PC-3 (cell line): ENCODE measurements around the gene TRIM38. TPM values are rescaled to one million over a fixed set of nuclear protein-coding genes. Genes with fewer than 3 reads are reported as not detected.

Source experiments
- ATAC-seq: fragments of 200-7000 bp; cut with Tn5 transposase; 2 replicates; pipeline ENCODE4 v1.9.1; 2020; ENCODE audit warnings: mild to moderate bottlenecking, moderate library complexity
- BruUV-seq: library from RNA; stranded (reverse); fragments of 400-500 nt; replicated peaks from 2 replicates; lab custom pipeline; 2021; lab: Mats Ljungman, UMichigan
- CTCF ChIA-PET: fragments of 300-600 bp; sonication (Branson Sonifier 250); formaldehyde crosslinking; loops from one replicate; lab custom pipeline; 2022; ENCODE audit warnings: antibody characterized with exemption; lab: Charles Lee
- POLR2A ChIA-PET: fragments of 300-600 bp; sonication (Branson Sonifier 250); formaldehyde crosslinking; loops from one replicate; lab custom pipeline; 2022; ENCODE audit warnings: antibody characterized with exemption; ENCODE audit not compliant: unreplicated experiment; lab: Charles Lee
- DNase-seq: peaks from one replicate; pipeline ENCODE4 v3.0.0-alpha.2; 2015
- H2AFZ ChIP-seq: fragments of 300-600 bp; sonication (generic); 2 replicates; pipeline ENCODE4 v1.6.0; 2016; ENCODE audit warnings: antibody characterized with exemption, low read length
- H3F3A ChIP-seq: fragments of 300-600 bp; sonication (generic); one replicate; pipeline ENCODE4 v1.6.0; 2017; ENCODE audit warnings: antibody characterized with exemption, low read length, control low read depth, mild to moderate bottlenecking; ENCODE audit not compliant: unreplicated experiment
- H3K27ac ChIP-seq: fragments of 300-600 bp; sonication (generic); 2 replicates; pipeline ENCODE4 v1.5.1; 2016; ENCODE audit warnings: mild to moderate bottlenecking, low read length
- H3K27me3 ChIP-seq: fragments of 300-600 bp; sonication (generic); 2 replicates; pipeline ENCODE4 v1.6.1; 2016; ENCODE audit warnings: low read length, mixed read lengths
- H3K36me3 ChIP-seq: fragments of 300-600 bp; sonication (generic); 2 replicates; pipeline ENCODE4 v1.6.1; 2016; ENCODE audit warnings: low read depth, mixed run types, low read length, mixed read lengths
- H3K4me1 ChIP-seq: fragments of 300-600 bp; sonication (generic); 2 replicates; pipeline ENCODE4 v1.5.1; 2016; ENCODE audit warnings: low read length; ENCODE audit not compliant: insufficient read depth
- H3K4me2 ChIP-seq: fragments of 300-600 bp; sonication (generic); 2 replicates; pipeline ENCODE4 v1.6.0; 2016; ENCODE audit warnings: low read length
- H3K4me3 ChIP-seq: fragments of 300-600 bp; sonication (generic); 2 replicates; pipeline ENCODE4 v1.5.1; 2016; ENCODE audit warnings: mild to moderate bottlenecking, low read length, mixed read lengths
- H3K79me2 ChIP-seq: fragments of 300-600 bp; sonication (generic); 2 replicates; pipeline ENCODE4 v1.6.1; 2017; ENCODE audit warnings: low read length, mixed read lengths
- H3K9ac ChIP-seq: fragments of 300-600 bp; sonication (generic); 2 replicates; pipeline ENCODE4 v1.6.0; 2016; ENCODE audit warnings: mild to moderate bottlenecking, low read length
- H3K9me2 ChIP-seq: fragments of 300-600 bp; sonication (generic); replicated peaks from 2 replicates; pipeline ENCODE4 v1.6.1; 2016; ENCODE audit warnings: mixed run types, low read length, mixed read lengths
- H3K9me3 ChIP-seq: fragments of 300-600 bp; sonication (generic); 2 replicates; pipeline ENCODE4 v1.6.1; 2016; ENCODE audit warnings: low read length, mixed read lengths
- H4K20me1 ChIP-seq: fragments of 300-600 bp; sonication (generic); 2 replicates; pipeline ENCODE4 v1.6.1; 2016; ENCODE audit warnings: low read length, mixed read lengths
- EZH2 ChIP-seq: fragments of 300-600 bp; sonication (generic); IDR thresholded peaks from one replicate; pipeline ENCODE4 v1.6.1; 2017; ENCODE audit warnings: antibody characterized with exemption, mild to moderate bottlenecking, low read length; ENCODE audit not compliant: unreplicated experiment
- EZH2phosphoT487 ChIP-seq: fragments of 300-600 bp; sonication (generic); IDR thresholded peaks from 2 replicates; pipeline ENCODE4 v1.6.1; 2018; ENCODE audit warnings: mild to moderate bottlenecking, antibody characterized with exemption, low read length, borderline replicate concordance
- intact Hi-C: fragments of 100-400 bp; cut with micrococcal nuclease; formaldehyde crosslinking; loops from 2 replicates; pipeline ENCODE4 v1.9.0; 2023
- total RNA-seq: library from RNA; depleted of rRNA; stranded (reverse); fragments of >200 nt; gene quantifications from 2 replicates; pipeline ENCODE4 v1.2.3, GENCODE V29; 2014; rRNA removed
- TF ChIP-seq, protein P1 (sequence below): fragments of 300-600 bp; sonication (generic); conservative IDR thresholded peaks from 2 replicates; pipeline ENCODE4 v1.5.1; 2017; ENCODE audit warnings: antibody characterized with exemption, low read depth, mild to moderate bottlenecking, low read length

The TRIM38 gene
- total RNA-seq, 1 experiment from 2014 or later = 5.6 TPM

DNA sequence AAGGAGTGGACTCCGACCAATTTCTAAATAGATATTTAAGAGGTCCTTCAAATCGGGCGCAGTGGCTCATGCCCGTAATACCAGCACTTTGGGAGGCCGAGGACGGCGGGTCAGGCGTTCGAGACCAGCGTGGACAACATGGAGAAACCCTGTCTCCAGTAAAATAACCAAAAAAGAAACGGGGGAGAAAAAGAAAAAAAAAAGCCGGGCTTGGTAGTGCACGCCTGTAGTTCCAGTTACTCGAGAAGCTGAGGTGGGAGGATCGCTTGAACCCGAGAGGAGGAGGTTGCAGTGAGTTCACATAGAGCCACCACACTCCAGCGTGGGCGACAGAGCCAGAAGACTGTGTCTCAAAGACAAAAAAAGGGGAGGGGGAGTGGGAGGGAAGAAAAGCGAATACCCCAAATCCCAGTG is 71.3 kb downstream of the TRIM38 start:
- peak overlapping the region; percentile 82 for H3K27ac ChIP-seq
- CTCF ChIA-PET = no interaction called here
- POLR2A ChIA-PET = interaction anchor here (0.6 kb wide), 2 partner anchors 9 to 90 kb away, joined by 3 to 14 read pairs; a partner anchor contains a TSS

DNA sequence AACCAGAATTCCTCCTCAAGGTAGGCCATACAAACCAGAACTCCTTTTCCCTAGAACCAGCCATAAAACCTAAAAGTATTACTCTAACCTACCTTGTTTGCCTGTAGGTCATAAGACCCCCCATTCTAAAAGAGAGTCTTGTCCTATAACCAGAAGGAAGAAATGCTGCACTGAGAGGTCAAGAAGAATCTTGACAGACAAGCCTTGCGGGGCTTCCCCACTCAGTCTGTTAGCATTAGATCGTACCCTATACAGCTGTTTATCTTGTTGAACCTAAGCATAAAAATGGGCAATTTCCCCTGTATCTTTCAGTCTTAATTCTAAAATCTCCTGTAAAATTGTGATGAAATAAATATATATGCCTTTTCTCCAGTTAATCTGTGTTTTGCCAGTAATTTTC is 72.3 kb downstream of the TRIM38 start:
- Histone ChIP-seq H3K79me2 (no peaks in the 10 kb centered on the region; the same call in 1 of the 2 replicates), H3K27me3 (no peaks in the 10 kb centered on the region), H3K9me2 (no peaks in the 10 kb centered on the region), H4K20me1 (no peaks in the 10 kb centered on the region; the same call in 1 of the 2 replicates), H3K36me3 (no peaks in the 10 kb centered on the region), H3K4me3 (no peak overlapping the region), H3K27ac (no peak overlapping the region), H2AFZ (no peak overlapping the region), H3K9me3 (no peaks in the 10 kb centered on the region), H3F3A (no peaks in the 10 kb centered on the region), H3K4me2 (no peak overlapping the region), H3K4me1 (peaks cover 14% of the 10 kb centered on the region; the same call in 1 of the 2 replicates), H3K9ac (no peak overlapping the region)
- DNase-seq (no peak), ATAC-seq (no peak)
- CTCF ChIA-PET = no interaction called here
- intact Hi-C loops = loop anchor here (5.0 kb wide), 1 partner anchor 182 kb away; a partner anchor contains a TSS
- no TSS peak for BruUV-seq
- POLR2A ChIA-PET = no interaction called here
- TF ChIP-seq, protein P1, sequence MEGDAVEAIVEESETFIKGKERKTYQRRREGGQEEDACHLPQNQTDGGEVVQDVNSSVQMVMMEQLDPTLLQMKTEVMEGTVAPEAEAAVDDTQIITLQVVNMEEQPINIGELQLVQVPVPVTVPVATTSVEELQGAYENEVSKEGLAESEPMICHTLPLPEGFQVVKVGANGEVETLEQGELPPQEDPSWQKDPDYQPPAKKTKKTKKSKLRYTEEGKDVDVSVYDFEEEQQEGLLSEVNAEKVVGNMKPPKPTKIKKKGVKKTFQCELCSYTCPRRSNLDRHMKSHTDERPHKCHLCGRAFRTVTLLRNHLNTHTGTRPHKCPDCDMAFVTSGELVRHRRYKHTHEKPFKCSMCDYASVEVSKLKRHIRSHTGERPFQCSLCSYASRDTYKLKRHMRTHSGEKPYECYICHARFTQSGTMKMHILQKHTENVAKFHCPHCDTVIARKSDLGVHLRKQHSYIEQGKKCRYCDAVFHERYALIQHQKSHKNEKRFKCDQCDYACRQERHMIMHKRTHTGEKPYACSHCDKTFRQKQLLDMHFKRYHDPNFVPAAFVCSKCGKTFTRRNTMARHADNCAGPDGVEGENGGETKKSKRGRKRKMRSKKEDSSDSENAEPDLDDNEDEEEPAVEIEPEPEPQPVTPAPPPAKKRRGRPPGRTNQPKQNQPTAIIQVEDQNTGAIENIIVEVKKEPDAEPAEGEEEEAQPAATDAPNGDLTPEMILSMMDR = no peak
- TF ChIP-seq EZH2phosphoT487 (no peak), EZH2 (no peak)

More for the DNA sequence above, 71.3 kb downstream of the TRIM38 start:
- H3K4me1 ChIP-seq = peaks cover 24% of the 10 kb centered on the region; the same call in 1 of the 2 replicates
- peak overlapping the region; percentile 82 for H3K9ac ChIP-seq
- DNase-seq (no peak), ATAC-seq (no peak)
- H2AFZ ChIP-seq = peak overlapping the region; percentile 75
- intact Hi-C loops = loop anchor here (1.0 to 5.0 kb wide), 7 partner anchors 9 to 1775 kb away; a partner anchor contains a TSS
- no peaks in the 10 kb centered on the region for H3K27me3 ChIP-seq
- no peaks in the 10 kb centered on the region for H3K9me2 ChIP-seq
- no peaks in the 10 kb centered on the region; the same call in 1 of the 2 replicates for H3K79me2 ChIP-seq
- H3K36me3 ChIP-seq = no peaks in the 10 kb centered on the region
- peak overlapping the region; percentile 94 for H3K4me2 ChIP-seq
- no peaks in the 10 kb centered on the region; the same call in 1 of the 2 replicates for H4K20me1 ChIP-seq
- TF ChIP-seq EZH2 (no peak), EZH2phosphoT487 (no peak)
- TF ChIP-seq, protein P1 = no peak
- TSS peak; percentile 70 for BruUV-seq
- peak overlapping the region; percentile 83 for H3K4me3 ChIP-seq
- no peaks in the 10 kb centered on the region for H3F3A ChIP-seq
- H3K9me3 ChIP-seq = no peaks in the 10 kb centered on the region

Other genes starting within 250 kb of the TRIM38 start
- gene SLC17A4, start 208.1 kb upstream of the TRIM38 start, total RNA-seq = not detected in 2 replicates
- gene SLC17A1, start 130.8 kb upstream of the TRIM38 start, total RNA-seq = not detected in 2 replicates
- gene SLC17A3, start 88.6 kb upstream of the TRIM38 start, total RNA-seq = not detected in 2 replicates
- gene SLC17A2, start 32.1 kb upstream of the TRIM38 start, total RNA-seq = not detected in 2 replicates
- not detected in 2 replicates for gene HFE, start 124.6 kb downstream of the TRIM38 start, total RNA-seq